Type B pancreatic cell (in vitro differentiated cells): ENCODE data around the gene RHBG. TPM values are rescaled to one million over a fixed set of nuclear protein-coding genes. Genes with fewer than 3 reads are reported as not detected.

Experiments used
- DNase-seq: peaks from one replicate; pipeline ENCODE4 v3.0.0; 2021; ENCODE audit warnings: mixed read lengths; ENCODE audit not compliant: unreplicated experiment; ENCODE audit errors: extremely low spot score
- H3K27ac Mint-ChIP-seq: 2 replicates; pipeline ENCODE4 v1.8.0; 2021; ENCODE audit warnings: mild to moderate bottlenecking, mixed read lengths
- H3K27me3 Mint-ChIP-seq: 2 replicates; pipeline ENCODE4 v1.8.0; 2021; ENCODE audit warnings: mixed read lengths
- H3K36me3 Mint-ChIP-seq: 2 replicates; pipeline ENCODE4 v1.8.0; 2021; ENCODE audit warnings: mixed read lengths
- H3K4me1 Mint-ChIP-seq: one replicate; pipeline ENCODE4 v1.8.0; 2021; ENCODE audit warnings: mixed read lengths; ENCODE audit not compliant: unreplicated experiment
- H3K4me3 Mint-ChIP-seq: 2 replicates; pipeline ENCODE4 v1.8.0; 2021; ENCODE audit warnings: mild to moderate bottlenecking, mixed read lengths
- H3K9me3 Mint-ChIP-seq: 2 replicates; pipeline ENCODE4 v1.8.0; 2021; ENCODE audit warnings: mixed read lengths
- total RNA-seq: library from RNA; stranded (reverse); gene quantifications from 2 replicates; pipeline ENCODE4 v1.2.1, GENCODE V29; 2021; ENCODE audit warnings: low replicate concordance
- TF ChIP-seq, protein P1 (sequence below): fragments of 200-600 bp; sonication (generic); conservative IDR thresholded peaks from 2 replicates; pipeline ENCODE4 v1.5.0; 2021; ENCODE audit warnings: antibody characterized with exemption, mild to moderate bottlenecking

Gene RHBG
- total RNA-seq, 1 donor from 2014 or later: 0.17 TPM

- peak overlapping the region; percentile 41 for H3K4me3 Mint-ChIP-seq
- no peaks in the 10 kb centered on the region for H3K9me3 Mint-ChIP-seq
- H3K27ac Mint-ChIP-seq: no peak overlapping the region
- peaks cover 4% of the 10 kb centered on the region for H3K4me1 Mint-ChIP-seq
- H3K36me3 Mint-ChIP-seq: no peaks in the 10 kb centered on the region
- TF ChIP-seq, protein P1, sequence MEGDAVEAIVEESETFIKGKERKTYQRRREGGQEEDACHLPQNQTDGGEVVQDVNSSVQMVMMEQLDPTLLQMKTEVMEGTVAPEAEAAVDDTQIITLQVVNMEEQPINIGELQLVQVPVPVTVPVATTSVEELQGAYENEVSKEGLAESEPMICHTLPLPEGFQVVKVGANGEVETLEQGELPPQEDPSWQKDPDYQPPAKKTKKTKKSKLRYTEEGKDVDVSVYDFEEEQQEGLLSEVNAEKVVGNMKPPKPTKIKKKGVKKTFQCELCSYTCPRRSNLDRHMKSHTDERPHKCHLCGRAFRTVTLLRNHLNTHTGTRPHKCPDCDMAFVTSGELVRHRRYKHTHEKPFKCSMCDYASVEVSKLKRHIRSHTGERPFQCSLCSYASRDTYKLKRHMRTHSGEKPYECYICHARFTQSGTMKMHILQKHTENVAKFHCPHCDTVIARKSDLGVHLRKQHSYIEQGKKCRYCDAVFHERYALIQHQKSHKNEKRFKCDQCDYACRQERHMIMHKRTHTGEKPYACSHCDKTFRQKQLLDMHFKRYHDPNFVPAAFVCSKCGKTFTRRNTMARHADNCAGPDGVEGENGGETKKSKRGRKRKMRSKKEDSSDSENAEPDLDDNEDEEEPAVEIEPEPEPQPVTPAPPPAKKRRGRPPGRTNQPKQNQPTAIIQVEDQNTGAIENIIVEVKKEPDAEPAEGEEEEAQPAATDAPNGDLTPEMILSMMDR: no peak
- peaks cover 74% of the 10 kb centered on the region for H3K27me3 Mint-ChIP-seq
- DNase-seq: no peak
Measured at GRCh38 chr1:156388174-156389137, 19.4 kb downstream of the RHBG start.

DNA sequence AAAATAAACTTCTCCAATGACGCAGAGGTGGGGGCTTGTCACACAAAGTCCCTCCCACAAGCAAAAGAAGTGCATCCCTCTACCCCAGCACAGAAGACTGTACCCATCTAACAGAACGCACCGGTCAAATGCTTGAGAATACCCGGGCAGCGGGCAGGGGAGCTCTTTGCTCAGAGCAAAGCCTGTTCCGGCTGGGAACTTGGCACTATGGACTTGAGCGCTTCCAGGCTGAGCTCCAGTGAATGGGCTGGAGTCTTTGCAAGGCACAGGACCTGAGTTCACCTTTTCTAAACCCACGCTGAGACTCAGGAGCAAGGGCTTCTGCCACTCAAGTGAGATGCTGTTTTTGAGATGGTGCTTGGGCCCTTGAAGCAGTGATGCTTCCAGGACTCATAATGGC lies 20.3 kb downstream of the RHBG start:
- Mint-ChIP-seq H3K27ac (no peak overlapping the region), H3K9me3 (no peaks in the 10 kb centered on the region), H3K4me3 (no peak overlapping the region), H3K4me1 (peaks cover 4% of the 10 kb centered on the region), H3K27me3 (peaks cover 76% of the 10 kb centered on the region), H3K36me3 (no peaks in the 10 kb centered on the region)
- TF ChIP-seq, protein P1: no peak
- no peak for DNase-seq

DNA sequence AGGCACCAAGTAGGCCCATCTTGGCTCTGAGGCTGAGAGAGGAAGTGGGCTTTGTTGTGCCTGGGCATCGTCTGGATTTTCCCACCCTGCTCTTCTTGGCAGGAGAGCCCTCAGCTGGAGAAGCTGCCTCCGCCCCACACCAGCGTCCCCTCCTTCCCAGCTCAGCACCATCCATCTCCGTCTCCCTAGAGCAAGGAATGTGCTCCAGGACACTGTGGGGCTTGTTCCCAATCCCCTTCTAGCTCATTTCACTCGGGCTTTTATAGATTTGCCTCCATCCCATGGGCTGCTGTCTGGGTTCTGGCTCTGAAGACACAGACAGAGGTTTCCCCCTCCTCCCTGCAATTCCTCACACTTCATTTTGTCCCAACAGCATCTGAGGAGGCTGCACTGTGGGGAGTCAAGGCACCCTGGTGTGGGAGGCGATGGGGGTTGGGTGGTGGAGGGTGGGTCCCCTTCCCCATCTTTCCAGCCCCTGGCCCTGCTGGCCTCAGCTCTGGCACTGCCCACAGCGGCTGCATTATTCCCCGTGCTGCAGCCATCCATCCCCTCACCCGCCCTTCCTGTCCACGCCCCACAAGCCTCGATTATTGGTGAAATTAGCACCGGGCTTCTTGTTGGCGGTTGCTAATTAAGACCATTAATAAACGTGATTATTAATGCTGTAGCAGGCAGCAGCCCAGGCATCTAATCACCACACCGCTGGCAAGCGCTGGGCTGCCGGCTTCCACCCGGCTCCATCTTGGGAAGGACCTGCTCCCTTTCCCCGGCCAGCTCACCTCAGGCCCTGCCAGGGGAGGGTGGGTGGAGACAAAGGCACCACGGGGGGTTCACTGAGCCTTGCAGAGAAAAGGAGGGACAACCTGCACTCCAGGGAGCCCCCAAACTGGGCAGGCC lies 21.7 kb downstream of the RHBG start:
- TF ChIP-seq, protein P1: no peak
- Mint-ChIP-seq H3K27ac (no peak overlapping the region), H3K4me1 (peaks cover 2% of the 10 kb centered on the region), H3K27me3 (peaks cover 79% of the 10 kb centered on the region), H3K4me3 (no peak overlapping the region), H3K36me3 (no peaks in the 10 kb centered on the region), H3K9me3 (no peaks in the 10 kb centered on the region)
- no peak for DNase-seq

DNA sequence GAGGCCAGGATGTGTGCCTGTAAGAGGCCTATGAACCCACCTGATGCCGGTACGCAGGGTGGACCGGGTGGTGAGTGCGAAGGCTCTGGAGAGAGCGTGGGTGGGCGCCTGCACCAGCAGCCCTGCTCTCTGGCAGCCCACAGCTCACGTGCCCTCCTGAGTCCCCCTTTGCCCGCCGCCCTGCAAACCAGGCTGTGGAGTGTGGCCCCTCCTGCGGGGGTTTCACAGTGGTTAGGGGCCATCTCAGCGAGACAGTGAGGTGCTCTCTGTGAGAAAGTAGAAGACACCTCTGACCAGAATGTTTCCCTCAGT lies 22.3 kb downstream of the RHBG start:
- TF ChIP-seq, protein P1: no peak
- no peaks in the 10 kb centered on the region for H3K36me3 Mint-ChIP-seq
- no peak for DNase-seq
- no peak overlapping the region for H3K4me3 Mint-ChIP-seq
- no peaks in the 10 kb centered on the region for H3K4me1 Mint-ChIP-seq
- no peak overlapping the region for H3K27ac Mint-ChIP-seq
- H3K9me3 Mint-ChIP-seq: no peaks in the 10 kb centered on the region
- peaks cover 73% of the 10 kb centered on the region for H3K27me3 Mint-ChIP-seq

GRCh38 chr1:156391701-156392100 lies 22.7 kb downstream of the RHBG start:
- H3K4me3 Mint-ChIP-seq: no peak overlapping the region
- H3K27me3 Mint-ChIP-seq: peaks cover 69% of the 10 kb centered on the region
- no peak overlapping the region for H3K27ac Mint-ChIP-seq
- H3K4me1 Mint-ChIP-seq: no peaks in the 10 kb centered on the region
- H3K36me3 Mint-ChIP-seq: no peaks in the 10 kb centered on the region
- H3K9me3 Mint-ChIP-seq: no peaks in the 10 kb centered on the region
- DNase-seq: no peak
- TF ChIP-seq, protein P1: no peak
